Fibroblast of lung (primary cell): ENCODE results near the gene TCF12. TPM values are rescaled to one million over a fixed set of nuclear protein-coding genes. Genes with fewer than 3 reads are reported as not detected.

ENCODE experiments used
- DNase-seq, 2 donors: peaks; one replicate each; pipeline versions ENCODE4 v3.0.0 to v3.0.0-alpha.2; 2010; ENCODE audit warnings: low read depth in 2 of 2
- H2AFZ ChIP-seq: 2 replicates; pipeline ENCODE4 v1.5.1; 2012; ENCODE audit warnings: low read length, control low read depth, inconsistent platforms
- H3K27ac ChIP-seq: 2 replicates; pipeline ENCODE4 v1.5.1; 2011; ENCODE audit warnings: low read length, control low read depth; ENCODE audit not compliant: insufficient read depth
- H3K27me3 ChIP-seq: 2 replicates; pipeline ENCODE4 v1.5.1; 2011; ENCODE audit warnings: mild to moderate bottlenecking, low read length; ENCODE audit not compliant: control insufficient read depth, insufficient read depth
- H3K36me3 ChIP-seq: 2 replicates; pipeline ENCODE4 v1.5.1; 2011; ENCODE audit warnings: low read length; ENCODE audit not compliant: control insufficient read depth, insufficient read depth
- H3K4me1 ChIP-seq: 2 replicates; pipeline ENCODE4 v1.5.1; 2011; ENCODE audit warnings: low read length; ENCODE audit not compliant: control insufficient read depth, insufficient read depth; ENCODE audit errors: extremely low read depth
- H3K4me2 ChIP-seq: 2 replicates; pipeline ENCODE4 v1.5.1; 2011; ENCODE audit warnings: low read length, control low read depth; ENCODE audit not compliant: insufficient read depth; ENCODE audit errors: extremely low read depth
- H3K4me3 ChIP-seq, 4 experiments: fragments of 200-600 bp in 1 of 4; sonication (generic) in 1 of 4; replicated peaks in 1 of 4; 2 replicates each; pipeline ENCODE4 v1.5.1; 2011 to 2016; ENCODE audit warnings: low read length in 4 of 4, low read depth in 3 of 4, mild to moderate bottlenecking in 3 of 4, control low read depth in 2 of 4, inconsistent platforms in 1 of 4, mixed read lengths in 1 of 4; ENCODE audit not compliant: insufficient read depth in 1 of 4; ENCODE audit errors: control extremely low read depth in 1 of 4
- H3K79me2 ChIP-seq: 2 replicates; pipeline ENCODE4 v1.5.1; 2012; ENCODE audit warnings: mild to moderate bottlenecking, low read length, inconsistent platforms; ENCODE audit not compliant: control insufficient read depth, insufficient read depth
- H3K9ac ChIP-seq: 2 replicates; pipeline ENCODE4 v1.5.1; 2011; ENCODE audit warnings: mild to moderate bottlenecking, low read length, control low read depth; ENCODE audit not compliant: insufficient read depth
- H3K9me3 ChIP-seq: 2 replicates; pipeline ENCODE4 v1.5.1; 2012; ENCODE audit warnings: low read depth, low read length; ENCODE audit not compliant: control insufficient read depth, insufficient read depth
- H4K20me1 ChIP-seq: 2 replicates; pipeline ENCODE4 v1.5.1; 2011; ENCODE audit warnings: low read length; ENCODE audit not compliant: control insufficient read depth, insufficient read depth; ENCODE audit errors: extremely low read depth
- CTCF ChIP-seq, 2 donors: IDR thresholded peaks in 1 of 2; conservative IDR thresholded peaks in 1 of 2; 1 replicate in 1 of 2; 2 replicates in 1 of 2; pipeline ENCODE4 v1.5.1; 2011 to 2012; ENCODE audit warnings: low read length in 2 of 2, control low read depth in 1 of 2, inconsistent platforms in 1 of 2, low read depth in 1 of 2, mild to moderate bottlenecking in 1 of 2
- EZH2 ChIP-seq: IDR thresholded peaks from 2 replicates; pipeline ENCODE4 v1.5.1; 2012; ENCODE audit warnings: low read length, control low read depth, mild to moderate bottlenecking; ENCODE audit errors: missing control alignments
- polyA plus RNA-seq, 2 donors: library from polyadenylated mRNA; depleted of rRNA in 1 of 2; stranded (reverse) in 1 of 2; unstranded in 1 of 2; fragments of >200 nt; gene quantifications; 2 replicates each; pipeline ENCODE4 v1.2.1, GENCODE V29; 2011 to 2012; ENCODE audit warnings: missing spikeins in 1 of 2
- total RNA-seq: library from RNA; depleted of rRNA; stranded (reverse); fragments of >200 nt; gene quantifications from 2 replicates; pipeline ENCODE4 v1.2.1, GENCODE V29; 2014

Gene TCF12
- total and polyA plus RNA-seq, 2 donors (not counting 1 experiment from before 2014, with no cell fraction given): 105 to 232 TPM

- no peaks in the 10 kb centered on the region for H3K9me3 ChIP-seq
- peaks cover 28% of the 10 kb centered on the region for H3K79me2 ChIP-seq
- no peaks in the 10 kb centered on the region for H3K27me3 ChIP-seq
- H3K4me3 ChIP-seq: no peak overlapping the region
- no peak overlapping the region for H3K4me2 ChIP-seq
- TF ChIP-seq CTCF (conservative IDR thresholded peaks at IDR 0.05 in 1 of 2, IDR thresholded peaks at IDR 0.05 in 1 of 2; ENCODE audit: low read depth in 1 of 2, low read length in 2 of 2): no peak
- no peak for TF ChIP-seq EZH2
- H3K27ac ChIP-seq: peak overlapping the region; percentile 37
- peaks cover 6% of the 10 kb centered on the region for H3K4me1 ChIP-seq
- H3K9ac ChIP-seq: no peak overlapping the region
- H3K36me3 ChIP-seq: no peaks in the 10 kb centered on the region
- peak; percentile 49 to 94 for DNase-seq
- no peak overlapping the region for H2AFZ ChIP-seq
- H4K20me1 ChIP-seq: no peaks in the 10 kb centered on the region
Observed at GRCh38 chr15:57060799-57061198, 142.4 kb downstream of the TCF12 start.

- peak overlapping the region; percentile 37 for H3K27ac ChIP-seq
- peaks cover 27% of the 10 kb centered on the region for H3K79me2 ChIP-seq
- no peaks in the 10 kb centered on the region for H4K20me1 ChIP-seq
- no peak overlapping the region for H2AFZ ChIP-seq
- no peak overlapping the region for H3K4me2 ChIP-seq
- no peak for TF ChIP-seq CTCF (conservative IDR thresholded peaks at IDR 0.05 in 1 of 2, IDR thresholded peaks at IDR 0.05 in 1 of 2; ENCODE audit: low read depth in 1 of 2, low read length in 2 of 2)
- TF ChIP-seq EZH2: no peak
- H3K4me1 ChIP-seq: peaks cover 6% of the 10 kb centered on the region
- peak in 1 of 2 donors; percentile 41 for DNase-seq
- no peaks in the 10 kb centered on the region for H3K27me3 ChIP-seq
- no peaks in the 10 kb centered on the region for H3K36me3 ChIP-seq
- H3K9ac ChIP-seq: no peak overlapping the region
- H3K9me3 ChIP-seq: no peaks in the 10 kb centered on the region
- H3K4me3 ChIP-seq: no peak overlapping the region
Observed at GRCh38 chr15:57061281-57061680, 142.8 kb downstream of the TCF12 start.

GRCh38 chr15:57061696-57062095 is 143.3 kb downstream of the TCF12 start:
- H2AFZ ChIP-seq: no peak overlapping the region
- no peaks in the 10 kb centered on the region for H3K9me3 ChIP-seq
- no peak overlapping the region for H3K4me2 ChIP-seq
- H4K20me1 ChIP-seq: no peaks in the 10 kb centered on the region
- no peaks in the 10 kb centered on the region for H3K36me3 ChIP-seq
- no peak for DNase-seq
- H3K9ac ChIP-seq: no peak overlapping the region
- H3K27ac ChIP-seq: no peak overlapping the region
- H3K4me3 ChIP-seq: no peak overlapping the region
- H3K27me3 ChIP-seq: no peaks in the 10 kb centered on the region
- TF ChIP-seq EZH2 (no peak), CTCF (conservative IDR thresholded peaks at IDR 0.05 in 1 of 2, IDR thresholded peaks at IDR 0.05 in 1 of 2; ENCODE audit: low read depth in 1 of 2, low read length in 2 of 2) (no peak)
- peaks cover 6% of the 10 kb centered on the region for H3K4me1 ChIP-seq
- peaks cover 25% of the 10 kb centered on the region for H3K79me2 ChIP-seq
